Natural killer cell (primary cell): ENCODE data around the gene GBF1. TPM values are rescaled to one million over a fixed set of nuclear protein-coding genes. Genes with fewer than 3 reads are reported as not detected.

Source experiments
- ATAC-seq, 3 donors: fragments of 150-1000 bp in 2 of 3; fragments of 200-7000 bp in 1 of 3; cut with Tn5 transposase; 1 replicate in 1 of 3; 2 replicates in 2 of 3; pipeline ENCODE4 v1.10.0; 2021; ENCODE audit warnings: mild to moderate bottlenecking in 2 of 3, moderate library complexity in 2 of 3
- DNase-seq, 2 donors: peaks; one replicate each; pipeline versions ENCODE4 v3.0.0 to v3.0.0-alpha.2; 2013 to 2021; ENCODE audit warnings: mixed read lengths in 1 of 2
- H3K27ac ChIP-seq: one replicate; pipeline ENCODE4 v1.5.1; 2013; ENCODE audit warnings: mild to moderate bottlenecking, low read length
- H3K27me3 ChIP-seq: one replicate; pipeline ENCODE4 v1.6.1; 2013; ENCODE audit warnings: low read length; ENCODE audit not compliant: control insufficient read depth, insufficient read depth
- H3K36me3 ChIP-seq: one replicate; pipeline ENCODE4 v1.6.1; 2013; ENCODE audit warnings: low read length; ENCODE audit not compliant: control insufficient read depth, insufficient read depth
- H3K4me1 ChIP-seq: one replicate; pipeline ENCODE4 v1.6.1; 2013; ENCODE audit warnings: low read length; ENCODE audit not compliant: control insufficient read depth, insufficient read depth
- H3K4me3 ChIP-seq: one replicate; pipeline ENCODE4 v1.5.1; 2013; ENCODE audit warnings: low read length
- H3K9me3 ChIP-seq: one replicate; pipeline ENCODE4 v1.6.1; 2013; ENCODE audit warnings: low read length; ENCODE audit not compliant: control insufficient read depth, insufficient read depth
- H3K27ac Mint-ChIP-seq, 2 donors: one replicate each; pipeline ENCODE4 v1.8.0; 2022; ENCODE audit warnings: mild to moderate bottlenecking in 2 of 2, mixed read lengths in 2 of 2, moderate library complexity in 1 of 2
- H3K27me3 Mint-ChIP-seq, 2 donors: one replicate each; pipeline ENCODE4 v1.8.0; 2022; ENCODE audit warnings: low read depth in 2 of 2, mixed read lengths in 2 of 2
- H3K36me3 Mint-ChIP-seq: one replicate; pipeline ENCODE4 v1.8.0; 2022; ENCODE audit warnings: mixed read lengths
- H3K4me1 Mint-ChIP-seq, 2 donors: one replicate each; pipeline ENCODE4 v1.8.0; 2022; ENCODE audit warnings: mixed read lengths in 2 of 2
- H3K4me3 Mint-ChIP-seq: one replicate; pipeline ENCODE4 v1.8.0; 2022; ENCODE audit warnings: mild to moderate bottlenecking, moderate library complexity, mixed read lengths
- H3K9me3 Mint-ChIP-seq, 2 donors: one replicate each; pipeline ENCODE4 v1.8.0; 2022; ENCODE audit warnings: mixed read lengths in 2 of 2
- WGBS: methylation state at CpG from one replicate; pipeline ENCODE4 v1.1.7; 2013; ENCODE audit warnings: missing lambda C conversion rate; ENCODE audit not compliant: insufficient coverage; 5-methylcytosine and 5-hydroxymethylcytosine counted together
- intact Hi-C: fragments of 100-400 bp; cut with micrococcal nuclease; formaldehyde crosslinking; loops from one replicate; pipeline ENCODE4 v1.14.2; 2022
- total RNA-seq, 4 donors: library from RNA; stranded (reverse); fragments of 120-200 nt in 1 of 4; gene quantifications; one replicate each; pipeline versions ENCODE4 v1.2.3 to v1.2.4, GENCODE V29; 2013 to 2022
- TF ChIP-seq, protein P1 (sequence below): fragments of 200-600 bp; IDR thresholded peaks from one replicate; pipeline ENCODE4 v1.8.0; 2022; ENCODE audit warnings: antibody characterized with exemption

The GBF1 gene
- total RNA-seq, 3 donors from 2014 or later (not counting 1 experiment from before 2014, with no cell fraction given): 48.2 to 52.5 (median 50.9) TPM

DNA sequence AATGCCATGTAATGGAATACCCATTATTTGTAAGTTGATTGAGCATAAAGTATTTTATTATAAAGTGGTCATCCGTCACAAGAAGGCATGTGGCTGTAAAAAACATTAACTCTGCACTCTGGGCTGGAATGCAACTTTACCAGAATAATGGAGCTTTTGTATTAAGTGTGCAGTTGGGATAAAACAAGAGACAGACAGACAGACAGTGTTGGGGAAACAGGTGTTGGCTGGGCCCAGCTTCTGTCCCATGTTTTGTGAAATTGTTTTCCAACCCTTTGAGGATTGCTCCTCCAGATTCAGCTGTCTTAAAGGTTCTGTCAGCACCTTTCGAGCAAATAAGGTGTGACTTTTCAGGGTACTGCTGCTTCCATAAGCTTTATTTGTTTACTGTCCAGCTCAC lies 82.3 kb downstream of the GBF1 start:
- no peaks in the 10 kb centered on the region for H3K36me3 Mint-ChIP-seq
- TF ChIP-seq, protein P1, sequence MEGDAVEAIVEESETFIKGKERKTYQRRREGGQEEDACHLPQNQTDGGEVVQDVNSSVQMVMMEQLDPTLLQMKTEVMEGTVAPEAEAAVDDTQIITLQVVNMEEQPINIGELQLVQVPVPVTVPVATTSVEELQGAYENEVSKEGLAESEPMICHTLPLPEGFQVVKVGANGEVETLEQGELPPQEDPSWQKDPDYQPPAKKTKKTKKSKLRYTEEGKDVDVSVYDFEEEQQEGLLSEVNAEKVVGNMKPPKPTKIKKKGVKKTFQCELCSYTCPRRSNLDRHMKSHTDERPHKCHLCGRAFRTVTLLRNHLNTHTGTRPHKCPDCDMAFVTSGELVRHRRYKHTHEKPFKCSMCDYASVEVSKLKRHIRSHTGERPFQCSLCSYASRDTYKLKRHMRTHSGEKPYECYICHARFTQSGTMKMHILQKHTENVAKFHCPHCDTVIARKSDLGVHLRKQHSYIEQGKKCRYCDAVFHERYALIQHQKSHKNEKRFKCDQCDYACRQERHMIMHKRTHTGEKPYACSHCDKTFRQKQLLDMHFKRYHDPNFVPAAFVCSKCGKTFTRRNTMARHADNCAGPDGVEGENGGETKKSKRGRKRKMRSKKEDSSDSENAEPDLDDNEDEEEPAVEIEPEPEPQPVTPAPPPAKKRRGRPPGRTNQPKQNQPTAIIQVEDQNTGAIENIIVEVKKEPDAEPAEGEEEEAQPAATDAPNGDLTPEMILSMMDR: no peak
- DNase-seq (no peak), ATAC-seq (no peak)
- H3K4me1 Mint-ChIP-seq: peaks cover 26 to 37% of the 10 kb centered on the region in 2 donors
- H3K27me3 Mint-ChIP-seq: no peaks in the 10 kb centered on the region
- H3K27ac Mint-ChIP-seq: no peak overlapping the region
- Histone ChIP-seq H3K27ac (no peak overlapping the region), H3K4me3 (no peak overlapping the region), H3K9me3 (no peaks in the 10 kb centered on the region), H3K27me3 (no peaks in the 10 kb centered on the region), H3K36me3 (peaks cover 2% of the 10 kb centered on the region), H3K4me1 (peaks cover 7% of the 10 kb centered on the region)
- intact Hi-C loops: no loop called here
- H3K4me3 Mint-ChIP-seq: no peak overlapping the region
- no peaks in the 10 kb centered on the region for H3K9me3 Mint-ChIP-seq
- WGBS: 90% methylated on average over 2 of the region's 2 CpGs

DNA sequence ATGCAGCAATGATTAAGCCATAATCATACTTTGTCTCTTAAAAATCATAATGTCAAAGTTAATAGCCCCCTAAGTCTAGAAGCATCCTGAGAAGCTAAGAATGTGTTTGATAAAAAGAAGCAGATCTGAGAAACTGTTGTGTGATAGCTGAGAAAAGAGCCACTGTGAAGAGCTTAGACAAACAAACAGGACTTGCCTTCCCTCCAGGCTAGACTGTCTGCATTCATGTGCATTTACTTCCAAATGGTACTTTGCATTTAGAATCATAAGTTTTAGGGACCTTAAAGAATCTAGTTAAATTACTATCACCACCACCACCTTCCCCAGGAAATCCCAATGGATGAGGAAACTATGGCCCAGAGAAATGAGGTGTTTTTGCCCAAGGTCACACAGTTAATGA lies 87.4 kb downstream of the GBF1 start:
- no peaks in the 10 kb centered on the region for H3K36me3 Mint-ChIP-seq
- H3K9me3 Mint-ChIP-seq: no peaks in the 10 kb centered on the region
- Histone ChIP-seq H3K4me1 (no peaks in the 10 kb centered on the region), H3K27ac (no peak overlapping the region), H3K9me3 (no peaks in the 10 kb centered on the region), H3K27me3 (no peaks in the 10 kb centered on the region), H3K4me3 (no peak overlapping the region), H3K36me3 (peaks cover 9% of the 10 kb centered on the region)
- no peak for ATAC-seq
- H3K4me1 Mint-ChIP-seq: peaks cover 7 to 12% of the 10 kb centered on the region in 2 donors
- TF ChIP-seq, protein P1: no peak
- H3K27ac Mint-ChIP-seq: no peak overlapping the region
- intact Hi-C loops: no loop called here
- no peaks in the 10 kb centered on the region for H3K27me3 Mint-ChIP-seq
- no peak for DNase-seq
- no peak overlapping the region for H3K4me3 Mint-ChIP-seq

DNA sequence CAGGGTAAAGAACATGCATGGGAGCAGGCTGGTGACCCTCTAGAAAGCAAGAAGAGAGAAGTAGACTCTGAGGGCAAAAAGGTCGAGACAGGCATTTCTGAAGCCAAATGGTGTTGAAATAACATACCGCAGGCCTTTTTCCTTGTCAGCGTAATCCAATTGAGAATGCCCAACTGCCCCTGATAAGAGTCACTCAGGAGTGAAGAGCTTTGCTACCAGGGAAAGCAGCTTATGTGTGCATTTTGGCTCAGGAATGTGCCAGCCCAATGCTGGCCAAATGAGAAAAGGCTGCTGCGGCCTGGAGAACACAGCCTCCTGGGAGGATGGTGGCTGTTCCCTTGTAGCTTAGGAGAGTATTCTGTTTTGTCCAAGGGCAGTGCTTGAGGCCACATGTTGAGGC lies 88.8 kb downstream of the GBF1 start:
- H3K27ac Mint-ChIP-seq: no peak overlapping the region
- no peak for DNase-seq
- no peak for ATAC-seq
- no peaks in the 10 kb centered on the region for H3K4me1 ChIP-seq
- H3K4me3 Mint-ChIP-seq: no peak overlapping the region
- no peak overlapping the region for H3K4me3 ChIP-seq
- H3K27ac ChIP-seq: no peak overlapping the region
- 97% methylated on average over 4 of the region's 4 CpGs for WGBS
- H3K4me1 Mint-ChIP-seq: peaks cover 1 to 9% of the 10 kb centered on the region in 2 donors
- TF ChIP-seq, protein P1: no peak
- intact Hi-C loops: no loop called here
- H3K36me3 ChIP-seq: peaks cover 9% of the 10 kb centered on the region
- no peaks in the 10 kb centered on the region for H3K9me3 ChIP-seq
- no peaks in the 10 kb centered on the region for H3K36me3 Mint-ChIP-seq
- no peaks in the 10 kb centered on the region for H3K27me3 ChIP-seq
- no peaks in the 10 kb centered on the region for H3K9me3 Mint-ChIP-seq
- no peaks in the 10 kb centered on the region for H3K27me3 Mint-ChIP-seq

DNA sequence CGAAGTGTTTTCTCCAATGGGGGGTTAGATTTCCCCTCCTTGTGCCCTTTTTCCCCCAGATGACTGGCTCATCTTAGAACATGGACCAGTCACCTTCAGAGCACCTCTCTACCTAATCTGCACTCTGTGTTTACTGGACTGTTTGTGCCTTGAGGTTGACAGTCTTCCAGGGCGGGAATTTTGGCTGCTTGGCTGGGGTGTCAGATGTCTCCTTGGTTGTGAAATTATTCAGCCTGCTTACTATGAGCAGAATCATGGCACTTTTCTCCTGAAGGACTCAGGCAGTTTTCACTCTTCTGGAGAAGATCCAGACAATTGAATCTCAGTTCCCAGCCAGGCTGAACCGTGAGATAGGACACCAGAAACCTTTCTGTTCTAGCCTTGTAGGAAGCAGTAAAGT lies 89.9 kb downstream of the GBF1 start:
- H3K27me3 ChIP-seq: no peaks in the 10 kb centered on the region
- H3K4me1 ChIP-seq: no peaks in the 10 kb centered on the region
- Mint-ChIP-seq H3K9me3 (no peaks in the 10 kb centered on the region), H3K4me1 (peaks cover 0 to 7% of the 10 kb centered on the region in 2 donors), H3K36me3 (no peaks in the 10 kb centered on the region), H3K27me3 (no peaks in the 10 kb centered on the region), H3K27ac (no peak overlapping the region), H3K4me3 (no peak overlapping the region)
- H3K36me3 ChIP-seq: peaks cover 9% of the 10 kb centered on the region
- no peak overlapping the region for H3K4me3 ChIP-seq
- DNase-seq (no peak), ATAC-seq (no peak)
- H3K9me3 ChIP-seq: no peaks in the 10 kb centered on the region
- H3K27ac ChIP-seq: no peak overlapping the region
- WGBS: 94% methylated on average over 3 of the region's 3 CpGs
- intact Hi-C loops: no loop called here
- TF ChIP-seq, protein P1: no peak
